Stimulated activated CD4-positive, alpha-beta T cell treated with anti-CD3 and anti-CD28 coated beads, Interleukin-12 subunit alpha, Interleukin-12 subunit beta, amount 100 ng/mL, for 4 hours (primary cell): Measurements from ENCODE around the gene PICALM.
"Not testable (repeated sequence)": the region's sequence is repeated elsewhere in the genome, so short reads cannot be mapped to it uniquely, and the experiment has no call there.

Experiments used
- DNase-seq: peaks from one replicate; pipeline ENCODE4 v3.0.0-alpha.2; 2020

Gene PICALM, protein sequence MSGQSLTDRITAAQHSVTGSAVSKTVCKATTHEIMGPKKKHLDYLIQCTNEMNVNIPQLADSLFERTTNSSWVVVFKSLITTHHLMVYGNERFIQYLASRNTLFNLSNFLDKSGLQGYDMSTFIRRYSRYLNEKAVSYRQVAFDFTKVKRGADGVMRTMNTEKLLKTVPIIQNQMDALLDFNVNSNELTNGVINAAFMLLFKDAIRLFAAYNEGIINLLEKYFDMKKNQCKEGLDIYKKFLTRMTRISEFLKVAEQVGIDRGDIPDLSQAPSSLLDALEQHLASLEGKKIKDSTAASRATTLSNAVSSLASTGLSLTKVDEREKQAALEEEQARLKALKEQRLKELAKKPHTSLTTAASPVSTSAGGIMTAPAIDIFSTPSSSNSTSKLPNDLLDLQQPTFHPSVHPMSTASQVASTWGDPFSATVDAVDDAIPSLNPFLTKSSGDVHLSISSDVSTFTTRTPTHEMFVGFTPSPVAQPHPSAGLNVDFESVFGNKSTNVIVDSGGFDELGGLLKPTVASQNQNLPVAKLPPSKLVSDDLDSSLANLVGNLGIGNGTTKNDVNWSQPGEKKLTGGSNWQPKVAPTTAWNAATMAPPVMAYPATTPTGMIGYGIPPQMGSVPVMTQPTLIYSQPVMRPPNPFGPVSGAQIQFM

DNA sequence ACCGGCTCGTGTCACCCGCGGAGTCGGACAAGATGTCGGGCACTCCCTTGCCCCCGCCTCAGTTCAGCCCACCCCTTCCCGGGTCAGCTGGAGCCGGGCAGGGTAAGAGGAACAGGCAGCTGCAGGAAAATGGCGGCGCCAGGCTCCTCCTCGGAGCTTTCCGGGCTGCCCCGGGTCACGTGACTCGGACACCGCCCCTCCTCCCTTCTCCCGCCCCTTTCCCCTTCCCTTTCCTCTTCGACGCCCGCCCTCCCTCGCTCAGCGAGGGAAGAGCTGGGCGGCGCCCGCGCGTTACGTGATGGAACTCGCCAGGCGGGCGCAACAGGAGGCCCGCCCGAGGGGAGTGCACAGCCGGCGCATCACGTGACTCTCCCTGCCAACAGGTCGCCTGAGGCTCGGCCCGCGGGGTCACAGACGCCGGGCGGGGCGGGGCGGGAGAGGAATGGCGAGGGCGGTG lies at the start of gene PICALM:
Gene PICALM (minus strand): TSS at position 134 of the 457 bp plus-strand sequence. CDS start 304 bp downstream, outside the sequence.
- DNase-seq = peak; percentile 94

DNA sequence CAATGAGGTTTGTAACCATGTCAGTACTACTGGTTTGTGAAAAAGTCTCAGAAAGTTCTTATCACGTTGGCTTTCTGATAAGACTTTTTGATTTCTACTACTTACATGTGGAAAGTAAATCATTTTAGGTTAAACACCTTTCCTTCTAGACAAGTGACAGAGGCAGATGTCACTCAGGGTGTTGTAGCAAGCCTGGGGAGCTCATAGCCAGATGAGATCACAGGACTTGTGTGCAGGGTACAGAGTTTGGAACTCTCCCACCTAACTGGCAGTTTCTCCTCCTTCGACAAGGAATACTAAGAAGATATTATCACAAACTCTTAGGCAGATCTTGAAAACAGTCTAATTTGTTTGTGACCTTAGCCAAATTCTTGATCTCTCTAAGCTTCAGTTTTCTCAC lies 49.4 kb upstream of the PICALM start:
- DNase-seq = no peak

DNA sequence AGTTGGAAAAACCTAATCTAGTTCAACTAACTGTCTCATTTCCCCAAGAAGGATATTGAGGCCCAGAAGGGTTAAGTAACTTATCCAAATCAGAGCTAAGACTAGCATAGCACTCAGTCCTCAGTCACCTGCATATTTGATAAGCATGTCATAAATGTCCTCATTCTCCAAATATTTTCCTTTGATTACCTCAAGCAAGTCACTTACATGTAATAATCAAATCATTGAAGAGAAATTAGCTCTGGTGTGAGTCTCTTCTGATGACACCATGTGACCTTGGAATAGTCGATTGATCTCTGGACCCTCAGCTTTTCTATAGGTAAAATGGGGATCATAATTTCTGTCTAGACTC lies 48.8 kb upstream of the PICALM start:
- no peak for DNase-seq

DNA sequence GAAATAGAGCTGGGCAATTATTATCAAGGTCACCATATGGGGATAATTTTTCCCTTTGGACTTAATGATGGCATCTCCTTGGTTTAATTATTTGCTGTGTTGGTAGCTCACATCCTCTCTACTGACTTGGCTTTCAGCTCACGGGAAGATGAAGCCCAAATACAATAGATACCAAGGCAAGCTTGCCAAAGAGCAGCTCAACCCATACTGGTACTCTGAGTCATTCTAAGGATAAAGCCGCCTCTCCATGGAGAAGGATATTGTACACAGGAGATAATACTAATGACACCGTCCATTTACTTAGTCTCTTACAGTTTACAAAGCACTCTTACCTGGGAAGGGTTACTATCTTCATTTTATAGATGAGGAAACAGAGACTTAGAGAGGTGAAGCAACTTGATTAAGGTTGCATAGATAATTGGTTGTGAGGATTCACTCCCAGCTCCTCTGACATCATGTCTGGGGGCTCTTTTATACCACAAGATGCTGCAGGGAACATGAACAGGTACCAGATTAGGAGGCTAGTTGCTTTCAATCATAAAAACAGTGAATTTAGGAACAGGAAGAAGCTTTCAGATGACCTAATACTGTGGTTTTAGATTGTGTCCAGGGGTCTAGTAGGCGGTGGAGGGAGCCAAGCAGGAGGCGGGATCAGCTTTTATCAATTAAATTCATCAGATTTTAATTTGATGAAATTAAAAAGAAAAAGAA lies 48.3 kb upstream of the PICALM start:
- DNase-seq = no peak

DNA sequence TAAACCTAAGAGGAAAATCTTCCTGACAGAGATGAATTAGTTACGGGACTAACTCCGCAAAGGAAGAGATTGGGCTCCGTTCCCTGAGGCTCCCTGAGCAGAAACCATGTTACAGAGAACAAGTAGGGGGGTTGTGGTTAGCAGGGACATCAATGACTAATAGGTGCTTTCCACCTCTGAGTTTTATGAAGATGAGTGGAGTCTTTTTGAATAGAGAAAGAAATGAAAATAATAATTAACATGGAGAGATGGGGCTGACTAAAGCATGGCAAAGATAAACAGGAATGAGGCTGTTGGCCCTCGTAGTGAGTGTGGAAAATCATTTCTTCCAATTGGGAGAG lies 47.5 kb upstream of the PICALM start:
- peak; percentile 7 for DNase-seq

DNA sequence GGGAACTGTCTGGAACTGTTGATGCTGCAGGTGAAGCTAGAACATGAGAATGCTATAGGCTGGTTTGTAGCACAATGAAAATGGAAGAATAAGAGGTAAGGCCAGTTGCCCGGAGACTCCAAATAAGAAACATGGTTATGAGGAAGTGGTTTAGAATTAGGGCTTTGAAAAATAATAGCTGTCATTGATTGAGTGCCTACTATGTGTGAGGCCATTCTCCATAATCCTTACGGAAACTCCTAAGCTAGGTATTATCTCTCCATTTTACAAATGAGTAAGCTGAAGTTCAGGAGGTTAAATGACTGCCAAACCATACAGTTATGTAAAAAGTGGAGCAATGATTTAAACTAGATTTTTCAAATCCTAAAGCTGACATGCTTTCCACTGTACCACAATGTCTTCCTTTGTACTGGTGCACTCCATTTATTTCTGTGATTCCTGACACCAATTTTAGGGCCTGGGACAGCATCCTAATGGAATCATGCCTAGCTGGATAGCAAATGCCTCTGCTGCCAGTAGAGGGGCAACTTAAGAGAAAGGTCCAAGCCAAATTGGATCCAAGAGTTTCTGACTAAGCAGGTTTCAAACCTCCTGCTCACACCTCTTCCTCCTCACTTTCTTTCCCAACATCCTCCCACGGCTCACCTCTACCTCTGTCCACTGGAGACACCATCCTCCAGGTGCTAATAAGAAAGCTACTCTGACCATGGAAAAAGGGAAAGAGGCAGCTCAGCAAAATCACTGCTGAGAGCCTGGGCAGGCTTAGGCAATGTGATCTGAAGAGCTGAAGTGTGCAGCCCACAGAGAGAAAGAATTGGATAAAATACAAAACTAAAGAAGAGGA lies 46.9 kb upstream of the PICALM start:
- no peak for DNase-seq

DNA sequence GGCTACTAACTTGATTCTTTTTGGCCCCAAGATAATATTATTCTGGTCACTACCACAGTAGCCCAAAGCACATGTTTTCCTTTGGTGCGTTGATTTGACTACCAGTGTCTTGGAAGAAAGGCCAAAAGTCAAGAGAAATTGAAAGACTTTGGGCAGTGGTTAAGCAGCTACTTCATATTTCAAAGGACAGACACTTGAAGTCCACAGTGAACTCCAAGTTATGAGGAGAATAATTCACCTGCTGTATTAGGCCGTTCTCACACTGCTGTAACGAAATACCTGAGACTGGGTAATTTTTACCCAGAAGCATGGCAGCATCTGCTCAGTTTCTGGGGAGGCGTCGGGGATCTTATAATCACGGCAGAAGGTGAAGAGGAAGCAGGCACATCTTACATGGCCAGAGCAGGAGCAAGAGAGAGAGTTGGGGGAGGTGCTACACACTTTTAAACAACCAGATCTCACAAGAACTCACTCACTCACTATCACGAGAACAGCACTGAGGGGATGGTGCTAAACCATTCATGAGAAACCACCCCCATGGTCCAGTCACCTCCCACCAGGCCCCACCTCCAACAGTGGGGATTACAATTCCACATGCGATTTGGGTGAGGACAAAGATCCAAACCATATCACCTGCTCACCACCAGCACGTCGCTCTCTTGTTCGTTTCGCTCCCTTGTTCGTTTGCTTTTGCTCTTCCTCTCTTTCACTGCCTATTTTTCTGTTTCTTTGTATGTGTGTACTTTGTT lies 40.2 kb upstream of the PICALM start:
- DNase-seq = no peak

DNA sequence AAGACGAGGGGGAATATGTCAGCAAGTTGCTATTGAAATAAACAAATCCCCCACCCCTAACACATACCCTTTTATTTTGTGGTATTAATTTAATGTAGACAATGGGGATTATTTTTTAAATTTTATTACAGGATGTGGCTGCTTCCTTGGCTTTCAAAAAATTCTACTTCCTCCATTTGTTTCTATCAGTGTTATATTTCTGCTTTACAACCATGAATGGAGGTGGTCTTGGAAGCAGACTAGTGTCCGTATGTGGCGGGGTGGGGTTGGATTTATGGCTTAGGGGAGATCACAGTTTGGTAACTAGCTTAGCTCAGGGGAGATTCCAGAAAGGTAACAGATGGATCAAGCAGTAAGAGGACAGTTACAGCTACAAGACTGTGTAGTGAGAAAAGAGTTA lies 39.3 kb upstream of the PICALM start:
- DNase-seq = no peak

DNA sequence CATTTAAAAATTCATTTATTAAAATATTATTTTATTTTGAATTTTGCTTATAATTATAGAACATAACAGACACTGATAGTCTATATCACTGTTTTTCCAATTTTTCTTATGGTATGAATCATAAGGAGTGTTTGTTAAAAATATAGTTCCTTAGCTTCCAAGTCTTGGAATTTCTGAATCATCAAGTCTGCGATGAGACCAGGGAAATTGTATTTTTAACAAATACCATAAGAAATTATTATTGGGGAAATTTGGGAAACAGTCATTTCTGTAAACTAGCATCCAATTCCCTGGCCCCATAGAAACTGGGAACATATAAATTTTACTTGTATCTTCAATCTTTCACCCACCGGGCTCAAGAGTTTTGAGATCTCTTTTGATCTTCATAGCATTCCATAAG lies 38.0 kb upstream of the PICALM start:
- no peak for DNase-seq

DNA sequence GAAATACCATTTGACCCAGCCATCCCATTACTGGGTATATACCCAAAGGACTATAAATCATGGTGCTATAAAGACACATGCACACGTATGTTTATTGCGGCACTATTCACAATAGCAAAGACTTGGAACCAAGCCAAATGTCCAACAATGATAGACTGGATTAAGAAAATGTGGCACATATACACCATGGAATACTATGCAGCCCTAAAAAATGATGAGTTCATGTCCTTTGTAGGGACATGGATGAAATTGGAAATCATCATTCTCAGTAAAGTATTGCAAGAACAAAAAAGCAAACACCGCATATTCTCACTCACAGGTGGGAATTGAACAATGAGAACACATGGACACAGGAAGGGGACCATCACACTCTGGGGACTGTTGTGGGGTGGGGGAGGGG lies 37.1 kb upstream of the PICALM start:
- not testable (repeated sequence) for DNase-seq

DNA sequence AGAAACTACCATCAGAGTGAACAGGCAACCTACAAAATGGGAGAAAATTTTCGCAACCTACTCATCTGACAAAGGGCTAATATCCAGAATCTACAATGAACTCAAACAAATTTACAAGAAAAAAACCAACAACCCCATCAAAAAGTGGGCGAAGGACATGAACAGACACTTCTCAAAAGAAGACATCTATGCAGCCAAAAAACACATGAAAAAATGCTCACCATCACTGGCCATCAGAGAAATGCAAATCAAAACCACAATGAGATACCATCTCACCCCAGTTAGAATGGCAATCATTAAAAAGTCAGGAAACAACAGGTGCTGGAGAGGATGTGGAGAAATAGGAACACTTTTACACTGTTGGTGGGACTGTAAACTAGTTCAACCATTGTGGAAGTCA lies 36.7 kb upstream of the PICALM start:
- not testable (repeated sequence) for DNase-seq

DNA sequence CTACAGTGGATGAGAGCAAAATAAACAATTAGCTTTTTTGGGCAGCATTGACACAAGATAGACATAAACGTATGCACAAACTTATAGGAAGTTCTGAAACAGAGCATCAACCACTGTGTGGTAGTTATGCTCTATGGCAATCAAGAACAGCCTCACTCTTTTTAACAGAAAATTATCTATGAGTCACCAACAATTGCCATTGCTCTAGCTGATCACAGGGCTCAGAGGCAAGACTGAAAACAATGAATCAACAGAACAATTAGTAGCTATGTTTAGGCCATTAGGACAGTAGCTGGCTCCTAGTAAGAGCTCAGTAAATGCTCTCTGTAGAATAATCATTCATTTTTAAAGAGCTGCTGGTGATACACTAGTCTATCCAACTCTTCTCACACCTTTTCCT lies 34.9 kb upstream of the PICALM start:
- DNase-seq = no peak

DNA sequence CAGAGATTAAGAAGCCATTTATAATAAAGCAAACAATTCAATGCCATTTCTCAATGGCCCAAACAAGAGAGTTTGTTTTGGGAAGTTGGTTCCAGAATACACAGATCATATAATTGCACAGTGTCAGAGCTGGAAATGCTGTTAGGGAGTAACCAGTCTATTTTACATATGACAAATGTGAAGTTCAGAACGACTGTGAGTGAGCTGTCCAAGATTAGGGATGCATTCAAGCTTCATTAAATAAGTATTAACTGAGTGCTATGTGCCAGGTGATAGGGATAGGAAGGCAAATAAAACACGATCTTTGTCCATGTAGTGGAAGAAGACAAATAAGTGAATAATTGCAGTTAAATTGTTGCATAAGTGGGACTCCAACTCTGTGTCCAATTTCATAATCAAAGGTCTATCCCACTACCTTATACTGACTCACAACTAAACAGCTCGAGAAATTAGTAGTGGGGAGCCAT lies 33.1 kb upstream of the PICALM start:
- DNase-seq = no peak

DNA sequence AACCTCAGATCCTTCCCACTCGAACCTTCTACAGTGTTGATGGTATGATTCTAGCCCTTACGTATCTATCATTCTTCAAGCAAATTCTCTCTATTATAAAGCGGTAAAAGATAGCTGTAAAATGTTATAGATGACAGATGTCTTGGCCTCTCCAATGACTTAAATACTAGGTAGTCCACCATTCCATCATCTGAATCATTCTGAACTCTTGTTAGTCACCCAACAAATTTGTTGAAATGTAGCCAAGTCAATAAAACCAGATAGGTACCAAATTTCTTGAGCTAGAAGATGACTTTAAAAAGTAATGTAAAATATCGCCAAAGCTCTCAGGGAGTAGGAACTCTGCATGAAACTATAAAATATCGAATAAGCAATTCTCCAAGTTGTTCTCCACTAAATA lies 32.6 kb upstream of the PICALM start:
- no peak for DNase-seq

DNA sequence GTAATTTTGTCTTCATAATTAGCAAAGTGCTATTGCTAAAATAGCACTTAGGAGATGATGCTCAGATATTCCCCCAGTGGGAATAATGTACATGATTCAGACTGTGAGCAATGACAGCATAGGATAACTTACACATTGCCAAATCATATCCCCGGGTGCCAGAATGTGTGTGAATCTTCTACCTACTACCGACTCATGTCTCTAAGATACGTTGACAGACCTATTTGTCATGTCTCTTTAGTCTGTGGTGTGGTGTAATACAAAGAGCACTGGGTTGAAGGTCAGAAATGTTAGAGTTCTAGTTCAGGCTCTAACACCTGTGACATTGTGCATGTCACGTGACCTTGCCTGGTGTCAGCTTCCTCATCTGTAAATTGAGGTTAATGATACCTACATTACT lies 31.0 kb upstream of the PICALM start:
- no peak for DNase-seq

DNA sequence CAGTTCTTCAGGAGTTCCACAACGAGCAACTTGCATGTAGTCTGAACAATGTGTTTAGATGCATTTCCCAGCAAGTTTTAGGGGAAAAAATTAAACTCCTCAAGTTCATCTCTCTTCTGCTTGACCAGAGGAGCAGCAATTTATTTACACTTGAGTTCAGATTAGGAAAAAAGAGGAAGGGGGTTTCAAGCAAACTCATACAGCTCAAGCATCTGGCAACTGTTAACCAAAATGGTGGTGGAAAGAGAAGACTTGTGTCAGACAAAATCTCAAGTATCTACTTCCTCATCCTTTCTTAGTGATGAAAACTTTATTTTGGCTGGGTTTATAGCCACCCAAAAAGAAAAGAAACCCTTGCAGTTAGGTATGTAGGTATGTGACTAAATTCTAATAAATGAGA lies 29.1 kb upstream of the PICALM start:
- DNase-seq = no peak

DNA sequence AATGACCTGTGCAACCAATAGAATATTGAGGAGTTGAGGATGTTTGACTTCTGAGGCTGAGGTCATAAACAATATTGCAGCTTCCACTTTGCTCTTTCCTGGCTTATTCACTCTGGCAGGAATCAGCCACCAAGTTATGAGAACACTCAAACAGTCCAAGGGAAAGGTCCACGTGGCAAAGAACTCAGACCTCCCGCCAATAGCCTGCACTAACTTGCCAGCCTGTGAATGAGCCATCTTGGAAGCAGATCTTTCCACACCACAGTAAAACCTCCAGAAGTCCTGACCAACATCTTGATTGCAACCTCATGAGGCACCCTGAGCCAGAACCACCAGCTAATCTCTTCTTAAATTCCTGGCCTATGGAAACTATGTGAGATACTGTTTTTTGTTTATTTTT lies 22.7 kb upstream of the PICALM start:
- DNase-seq = no peak

DNA sequence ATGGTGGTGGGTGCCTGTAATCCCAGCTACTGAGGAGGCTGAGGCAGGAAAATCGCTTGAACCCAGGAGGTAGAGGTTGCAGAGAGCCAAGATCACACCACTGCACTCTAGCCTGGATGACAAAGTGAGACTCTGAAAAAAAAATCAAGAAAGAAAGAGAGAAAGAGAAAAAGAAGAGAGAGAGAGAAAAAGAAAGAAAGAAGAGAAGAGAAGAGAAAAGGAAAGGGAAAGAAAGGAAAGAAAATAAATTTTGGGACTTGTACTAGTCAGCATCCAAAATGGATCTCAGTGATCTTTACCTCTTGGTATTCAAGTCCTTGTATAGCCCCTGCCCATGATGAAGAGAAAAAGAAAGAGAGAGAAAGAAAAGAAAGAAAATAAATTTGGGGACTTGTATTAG lies 22.2 kb upstream of the PICALM start:
- DNase-seq = no peak

DNA sequence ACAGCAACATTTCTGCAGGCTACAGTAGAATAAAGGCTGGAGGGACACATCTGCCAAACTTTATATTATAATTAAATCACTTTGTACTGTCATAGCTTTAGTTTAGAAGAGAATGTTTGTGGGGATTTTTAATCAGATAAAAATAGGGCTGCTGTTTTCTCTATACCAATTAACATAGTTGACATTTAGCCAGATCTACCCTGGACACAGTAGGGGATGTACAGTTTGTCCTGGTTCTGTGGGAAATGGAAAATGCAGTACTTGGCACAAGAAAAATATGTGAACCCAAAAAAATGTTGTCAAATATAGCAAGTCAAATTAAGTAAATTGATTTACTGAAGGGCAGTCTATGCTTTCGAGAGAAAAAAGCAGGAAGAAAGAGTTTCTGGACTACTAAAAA lies 20.8 kb upstream of the PICALM start:
- no peak for DNase-seq

DNA sequence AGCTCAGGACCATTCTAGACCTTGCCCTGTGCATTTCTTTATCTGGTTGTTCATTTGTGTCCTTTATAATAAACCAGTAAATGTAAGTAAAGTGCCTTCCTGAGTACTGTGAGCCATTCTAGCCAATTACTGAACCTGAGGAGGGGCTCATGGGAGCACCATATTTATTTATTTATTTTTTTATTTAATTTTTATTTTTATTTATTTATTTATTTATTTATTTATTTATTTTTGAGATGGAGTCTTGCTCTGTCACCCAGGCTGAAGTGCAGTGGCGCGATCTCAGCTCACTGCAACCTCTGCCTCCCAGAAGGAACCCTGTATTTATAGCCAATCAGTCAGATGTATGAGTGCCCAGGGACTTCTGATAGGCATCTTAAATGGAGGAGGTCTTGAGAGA lies 18.8 kb upstream of the PICALM start:
- DNase-seq = not testable (repeated sequence)

DNA sequence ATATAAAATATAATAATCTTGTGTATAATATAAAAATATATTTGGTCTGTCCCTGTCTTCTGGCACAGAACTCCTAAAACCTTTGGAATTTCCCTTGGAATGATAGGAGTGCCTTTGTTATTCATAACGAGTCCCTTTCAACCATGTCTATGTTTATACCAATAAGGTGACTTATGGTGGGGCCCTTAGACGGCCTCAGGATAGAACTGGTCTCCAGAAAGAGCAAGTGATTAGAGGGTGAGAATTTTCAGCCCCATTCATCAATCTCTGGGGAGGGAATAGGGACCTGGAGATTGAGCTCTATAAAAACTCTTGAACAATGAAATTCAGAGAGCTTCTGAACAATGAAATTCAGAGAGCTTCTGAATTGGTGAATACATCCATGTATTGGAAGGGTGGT lies 18.4 kb upstream of the PICALM start:
- no peak for DNase-seq

DNA sequence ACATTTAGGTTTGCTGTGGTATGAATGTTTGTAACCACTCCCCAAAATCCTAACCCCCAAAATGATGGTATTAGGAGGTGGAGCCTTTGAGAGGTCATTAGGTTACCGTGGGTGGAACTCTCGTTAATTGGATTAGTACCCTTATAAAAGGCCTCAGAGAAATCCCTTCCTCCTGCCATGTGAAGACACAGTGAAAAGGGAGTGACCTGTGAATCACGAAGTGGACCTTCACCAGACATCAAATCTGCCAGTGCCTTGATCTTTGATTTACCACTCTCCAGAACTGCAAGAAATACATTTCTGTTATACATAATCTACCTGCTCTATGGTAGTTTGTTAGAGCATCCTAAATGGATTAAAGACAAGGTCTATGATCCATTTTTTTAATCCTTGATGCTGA lies 12.6 kb upstream of the PICALM start:
- DNase-seq = no peak
